Measurements from ENCODE around the gene CCDC110. TPM values are rescaled to one million over a fixed set of nuclear protein-coding genes. Genes with fewer than 3 reads are reported as not detected.

The CCDC110 gene
- total and polyA plus RNA-seq, 2 of the 13 experiments (the other 11 are each of a cell fraction or from before 2014, with no cell fraction given) = not detected

- peak; percentile 37; the same call in 1 of the 2 replicates for TF ChIP-seq DR1 (CRISPR knock-in tag; IDR thresholded peaks at IDR 0.05)
- no peak; the same call in 1 of the 2 replicates for TF ChIP-seq MIER2 (CRISPR knock-in tag; IDR thresholded peaks at IDR 0.05)
- TF ChIP-seq YY1 (IDR thresholded peaks at IDR 0.05; ENCODE audit: insufficient read depth, insufficient replicate concordance, low read depth, low read length) = peak; percentile 98
- TF ChIP-seq ZNF672 (CRISPR knock-in tag; IDR thresholded peaks at IDR 0.05) = 0 out of 2 replicates have a peak, but pooled peaks have one; percentile 8
- no peak for TF ChIP-seq NPAS2 (CRISPR knock-in tag; IDR thresholded peaks at IDR 0.05; ENCODE audit: borderline replicate concordance)
- peak; percentile 90 for TF ChIP-seq ZNF501 (CRISPR knock-in tag; IDR thresholded peaks at IDR 0.05)
- peak; percentile 96 for TF ChIP-seq NAIF1 (CRISPR knock-in tag; IDR thresholded peaks at IDR 0.05; ENCODE audit: borderline replicate concordance)
- TF ChIP-seq ZNF24 (IDR thresholded peaks at IDR 0.05) = no peak
- peak; percentile 58; the same call in 1 of the 2 replicates for TF ChIP-seq RARA (CRISPR knock-in tag; IDR thresholded peaks at IDR 0.05)
- no peak for TF ChIP-seq SIX1 (CRISPR knock-in tag; IDR thresholded peaks at IDR 0.05; ENCODE audit: borderline replicate concordance)
- peak; percentile 64; the same call in 1 of the 2 replicates for TF ChIP-seq HMG20B (CRISPR knock-in tag; conservative IDR thresholded peaks at IDR 0.05)
- TF ChIP-seq TSC22D2 (CRISPR knock-in tag; IDR thresholded peaks at IDR 0.05; ENCODE audit: borderline replicate concordance) = peak; percentile 79; the same call in 1 of the 2 replicates
- TF ChIP-seq ZNF292 (CRISPR knock-in tag; IDR thresholded peaks at IDR 0.05; ENCODE audit: borderline replicate concordance, low read depth) = no peak; the same call in 1 of the 2 replicates
- no peak for TF ChIP-seq NR2F2 (IDR thresholded peaks at IDR 0.05; ENCODE audit: borderline replicate concordance, low read depth)
- peak; percentile 81 for TF ChIP-seq CHCHD3 (CRISPR knock-in tag; IDR thresholded peaks at IDR 0.05)
- TF ChIP-seq TBX2 (CRISPR knock-in tag; IDR thresholded peaks at IDR 0.05; ENCODE audit: borderline replicate concordance) = peak; percentile 89
- peak; percentile 78 for TF ChIP-seq ZNF224 (CRISPR knock-in tag; IDR thresholded peaks at IDR 0.05)
- TF ChIP-seq HOXA3 (CRISPR knock-in tag; IDR thresholded peaks at IDR 0.05) = peak; percentile 98
- peak; percentile 96 for TF ChIP-seq ZNF639 (CRISPR knock-in tag; conservative IDR thresholded peaks at IDR 0.05)
- peak; percentile 93 for TF ChIP-seq MTA1 (CRISPR knock-in tag; IDR thresholded peaks at IDR 0.05; ENCODE audit: borderline replicate concordance)
- no peak for TF ChIP-seq ATM (IDR thresholded peaks at IDR 0.05; ENCODE audit: borderline replicate concordance)
- 0 out of 2 replicates have a peak, but pooled peaks have one; percentile 48 for TF ChIP-seq MEIS1 (CRISPR knock-in tag; IDR thresholded peaks at IDR 0.05; ENCODE audit: borderline replicate concordance)
- 0 out of 2 replicates have a peak, but pooled peaks have one; percentile 63 for TF ChIP-seq ZFAT (CRISPR knock-in tag; conservative IDR thresholded peaks at IDR 0.05)
- no peak for TF ChIP-seq ZNF570 (CRISPR knock-in tag; IDR thresholded peaks at IDR 0.05; ENCODE audit: borderline replicate concordance)
- peak; percentile 32; the same call in 1 of the 2 replicates for TF ChIP-seq NCOR1 (IDR thresholded peaks at IDR 0.05; ENCODE audit: borderline replicate concordance, low read length)
- TF ChIP-seq CREM (IDR thresholded peaks at IDR 0.05) = peak; percentile 1; the same call in 1 of the 2 replicates
- no peak for TF ChIP-seq CREM (CRISPR knock-in tag; IDR thresholded peaks at IDR 0.05)
- peak; percentile 97 for TF ChIP-seq ZBTB34 (CRISPR knock-in tag; IDR thresholded peaks at IDR 0.05)
- TF ChIP-seq MED13 (CRISPR knock-in tag; IDR thresholded peaks at IDR 0.05) = peak; percentile 71
- TF ChIP-seq ZNF7 (CRISPR knock-in tag; IDR thresholded peaks at IDR 0.05) = peak; percentile 40; the same call in 1 of the 2 replicates
- peak; percentile 100 for TF ChIP-seq ARNT (IDR thresholded peaks at IDR 0.05)
Observed at GRCh38 chr4:185395956-185396723, 75.4 kb downstream of the CCDC110 start (continued).
